HEK293 (cell line): ENCODE measurements around the gene ACSF2.

Source experiments
- CTCF ChIA-PET: fragments of 350-600 bp; formaldehyde crosslinking; extraction: SDS; loops from one replicate; lab custom pipeline; 2021; ENCODE audit warnings: antibody characterized with exemption; lab: Yijun Ruan, JAX
- POLR2A ChIA-PET: fragments of 300-600 bp; formaldehyde crosslinking; extraction: SDS; loops from one replicate; lab custom pipeline; 2020; ENCODE audit warnings: antibody characterized with exemption, inconsistent platforms; lab: Yijun Ruan, JAX
- H3K27ac ChIP-seq: fragments of 200-500 bp; sonication (Bioruptor generic); 2 replicates; pipeline ENCODE4 v1.5.1; 2014; ENCODE audit warnings: low read depth, low read length, control low read depth, inconsistent platforms; ENCODE audit errors: extremely low read depth
- H3K36me3 ChIP-seq, 2 experiments: fragments of 200-500 bp in 1 of 2; sonication (Bioruptor generic) in 1 of 2; 1 replicate in 1 of 2; 2 replicates in 1 of 2; pipeline ENCODE4 v1.5.1; 2014 to 2017; ENCODE audit warnings: inconsistent platforms in 2 of 2, low read length in 2 of 2; ENCODE audit not compliant: control insufficient read depth in 2 of 2, insufficient read depth in 1 of 2
- H3K4me1 ChIP-seq: fragments of 200-500 bp; sonication (Bioruptor generic); 2 replicates; pipeline ENCODE4 v1.5.1; 2014; ENCODE audit warnings: mild to moderate bottlenecking, low read length, inconsistent platforms; ENCODE audit not compliant: control insufficient read depth, insufficient read depth
- H3K4me3 ChIP-seq: 2 replicates; pipeline ENCODE4 v1.5.1; 2011; ENCODE audit warnings: low read depth, mild to moderate bottlenecking, control low read depth, low read length, moderate library complexity
- H3K9me3 ChIP-seq: fragments of 200-500 bp; sonication (Bioruptor generic); 2 replicates; pipeline ENCODE4 v1.5.1; 2014; ENCODE audit warnings: low read depth, low read length, inconsistent platforms; ENCODE audit not compliant: control insufficient read depth, insufficient read depth
- SCRT1 ChIP-seq: fragments of 450-650 bp; formaldehyde crosslinking; IDR thresholded peaks from 2 replicates; pipeline ENCODE4 v1.5.1; 2016; ENCODE audit warnings: missing biosample characterization, missing genetic modification characterization, borderline replicate concordance
- SCRT2 ChIP-seq: fragments of 450-650 bp; formaldehyde crosslinking; IDR thresholded peaks from 2 replicates; pipeline ENCODE4 v1.5.1; 2016; ENCODE audit warnings: missing biosample characterization, missing genetic modification characterization
- ZBTB17 ChIP-seq: fragments of 450-650 bp; formaldehyde crosslinking; IDR thresholded peaks from 2 replicates; pipeline ENCODE4 v1.5.1; 2016; ENCODE audit warnings: missing biosample characterization, missing genetic modification characterization
- ZBTB6 ChIP-seq: fragments of 450-650 bp; formaldehyde crosslinking; IDR thresholded peaks from 2 replicates; pipeline ENCODE4 v1.5.1; 2017; ENCODE audit warnings: missing biosample characterization, missing genetic modification characterization
- ZNF121 ChIP-seq: fragments of 450-650 bp; formaldehyde crosslinking; IDR thresholded peaks from 2 replicates; pipeline ENCODE4 v1.5.1; 2016; ENCODE audit warnings: missing biosample characterization, missing genetic modification characterization
- ZNF24 ChIP-seq: fragments of 450-650 bp; formaldehyde crosslinking; IDR thresholded peaks from 2 replicates; pipeline ENCODE4 v1.5.1; 2016; ENCODE audit warnings: missing biosample characterization, missing genetic modification characterization
- ZNF280D ChIP-seq: fragments of 450-650 bp; formaldehyde crosslinking; IDR thresholded peaks from 2 replicates; pipeline ENCODE4 v1.5.1; 2016; ENCODE audit warnings: missing biosample characterization, missing genetic modification characterization
- ZNF548 ChIP-seq: fragments of 450-650 bp; formaldehyde crosslinking; IDR thresholded peaks from 2 replicates; pipeline ENCODE4 v1.5.1; 2016; ENCODE audit warnings: missing biosample characterization, missing genetic modification characterization
- ZNF623 ChIP-seq: fragments of 450-650 bp; formaldehyde crosslinking; IDR thresholded peaks from 2 replicates; pipeline ENCODE4 v1.5.1; 2016; ENCODE audit warnings: missing biosample characterization, missing genetic modification characterization
- ZNF677 ChIP-seq: fragments of 450-650 bp; IDR thresholded peaks from 2 replicates; pipeline ENCODE4 v1.5.0; 2018; ENCODE audit warnings: missing biosample characterization, mild to moderate bottlenecking, missing genetic modification characterization, moderate library complexity
- ZNF701 ChIP-seq: fragments of 450-650 bp; formaldehyde crosslinking; IDR thresholded peaks from 2 replicates; pipeline ENCODE4 v1.5.1; 2016; ENCODE audit warnings: missing biosample characterization, missing genetic modification characterization
- ZNF837 ChIP-seq: fragments of 450-650 bp; formaldehyde crosslinking; IDR thresholded peaks from 2 replicates; pipeline ENCODE4 v1.5.1; 2016; ENCODE audit warnings: missing biosample characterization, missing genetic modification characterization

Gene ACSF2

GRCh38 chr17:50443505-50443974, 17.5 kb downstream of the ACSF2 start (continued):
- no peak for TF ChIP-seq ZNF280D
- TF ChIP-seq ZNF677 = no peak

GRCh38 chr17:50444841-50445715, 19.1 kb downstream of the ACSF2 start:
- Histone ChIP-seq H3K4me1 (peaks cover 20% of the 10 kb centered on the region), H3K36me3 (no peaks in the 10 kb centered on the region; a peak in 1 of 3 replicates), H3K4me3 (no peak overlapping the region), H3K9me3 (no peaks in the 10 kb centered on the region), H3K27ac (0 out of 2 replicates have a peak overlapping the region, but pooled peaks have one; percentile 26)
- ChIA-PET CTCF (interaction anchor here (0.9 to 2.4 kb wide), 5 partner anchors 18 to 82 kb away, joined by 3 to 17 read pairs (median 7); partner anchors contain the start of genes LRRC59 and RSAD1), POLR2A (no interaction called here)
- TF ChIP-seq ZNF701 (tag by site-specific recombination) (no peak), ZNF121 (tag by site-specific recombination) (peak; percentile 96)
- TF ChIP-seq, all 188 proteins: peak for 1

- Histone ChIP-seq H3K27ac (no peak overlapping the region), H3K4me1 (peaks cover 20% of the 10 kb centered on the region), H3K4me3 (no peak overlapping the region), H3K36me3 (no peaks in the 10 kb centered on the region; a peak in 1 of 3 replicates), H3K9me3 (no peaks in the 10 kb centered on the region)
- CTCF ChIA-PET = interaction anchor here (0.9 to 2.1 kb wide), 2 partner anchors 19 to 33 kb away, joined by 3 to 7 read pairs; partner anchors contain the start of gene RSAD1
- TF ChIP-seq ZNF24 (tag by site-specific recombination) (no peak), SCRT1 (tag by site-specific recombination) (peak; percentile 59; the same call in 1 of the 2 replicates), ZBTB17 (tag by site-specific recombination) (peak; percentile 44; the same call in 1 of the 2 replicates), SCRT2 (tag by site-specific recombination) (peak; percentile 69)
- POLR2A ChIA-PET = no interaction called here
Measured at GRCh38 chr17:50445730-50446325, 19.8 kb downstream of the ACSF2 start.

GRCh38 chr17:50447870-50448595, 22.0 kb downstream of the ACSF2 start:
- TF ChIP-seq ZNF623 (tag by site-specific recombination) = no peak
- no peak for TF ChIP-seq ZNF837
- TF ChIP-seq ZBTB6 (tag by site-specific recombination) = peak; percentile 89
- no peak for TF ChIP-seq ZNF548 (tag by site-specific recombination)
- ChIA-PET CTCF (interaction anchor here (1.0 kb wide), 1 partner anchor 30 kb away, joined by 3 read pairs; no protein-coding TSS in a partner anchor), POLR2A (interaction anchor here (1.2 kb wide), 1 partner anchor 22 kb away, joined by 4 read pairs; the partner anchor contains the start of gene ACSF2)
- H3K9me3 ChIP-seq = no peaks in the 10 kb centered on the region
- H3K27ac ChIP-seq = no peak overlapping the region
- H3K4me3 ChIP-seq = no peak overlapping the region
- peaks cover 17% of the 10 kb centered on the region for H3K4me1 ChIP-seq
- H3K36me3 ChIP-seq = no peaks in the 10 kb centered on the region
